ENCODE measurements around the gene DACT1. TPM values are rescaled to one million over a fixed set of nuclear protein-coding genes. Genes with fewer than 3 reads are reported as not detected.

The DACT1 gene
- 4.1 and 6.7 TPM in 2 replicates for total RNA-seq

GRCh38 chr14:58637391-58638230, at the start of gene DACT1:
Gene DACT1, plus strand, starts transcription at chr14:58637962. Its CDS starts 241 bp downstream, at chr14:58638203.

Other genes starting within 250 kb of the DACT1 start
- not detected in 2 replicates for gene TOMM20L, start 242.0 kb upstream of the DACT1 start, total RNA-seq
- 31.1 and 43.5 TPM in 2 replicates for gene TIMM9, start 210.4 kb upstream of the DACT1 start, total RNA-seq
- gene KIAA0586, start 210.2 kb upstream of the DACT1 start, total RNA-seq = 35.7 TPM in 2 replicates